Astrocyte (in vitro differentiated cells and primary cell): ENCODE data around the gene INPP5F. TPM values are rescaled to one million over a fixed set of nuclear protein-coding genes. Genes with fewer than 3 reads are reported as not detected.

ENCODE experiments used
- DNase-seq: peaks from one replicate; pipeline ENCODE4 v3.0.0-alpha.2; 2010; ENCODE audit warnings: low read depth
- FAIRE-seq: peaks from 2 replicates; lab custom pipeline; 2011; peaks lifted over from hg19 to GRCh38; lab: Jason Lieb, UNC
- H2AFZ ChIP-seq: 2 replicates; pipeline ENCODE4 v1.6.0; 2012; ENCODE audit warnings: low read depth, low read length, inconsistent platforms
- H3K27ac ChIP-seq: 2 replicates; pipeline ENCODE4 v1.5.1; 2011; ENCODE audit warnings: low read depth, low read length, inconsistent platforms
- H3K27me3 ChIP-seq: 2 replicates; pipeline ENCODE4 v1.6.0; 2011; ENCODE audit warnings: low read length, inconsistent platforms; ENCODE audit not compliant: insufficient read depth
- H3K36me3 ChIP-seq: 2 replicates; pipeline ENCODE4 v1.5.1; 2011; ENCODE audit warnings: low read length, inconsistent platforms; ENCODE audit not compliant: insufficient read depth
- H3K4me1 ChIP-seq: 2 replicates; pipeline ENCODE4 v1.5.1; 2011; ENCODE audit warnings: low read length, inconsistent platforms; ENCODE audit not compliant: insufficient read depth
- H3K4me2 ChIP-seq: 2 replicates; pipeline ENCODE4 v1.6.0; 2012; ENCODE audit warnings: low read length, inconsistent platforms
- H3K4me3 ChIP-seq: 2 replicates; pipeline ENCODE4 v1.5.1; 2011; ENCODE audit warnings: low read depth, mild to moderate bottlenecking, low read length, inconsistent platforms; ENCODE audit not compliant: insufficient read depth
- H3K79me2 ChIP-seq: 2 replicates; pipeline ENCODE4 v1.6.0; 2012; ENCODE audit warnings: mild to moderate bottlenecking, low read length, inconsistent platforms; ENCODE audit not compliant: insufficient read depth
- H3K9ac ChIP-seq: 2 replicates; pipeline ENCODE4 v1.6.0; 2012; ENCODE audit warnings: mild to moderate bottlenecking, low read length, inconsistent platforms
- H3K9me3 ChIP-seq: 2 replicates; pipeline ENCODE4 v1.5.1; 2012; ENCODE audit warnings: low read depth, mild to moderate bottlenecking, low read length, inconsistent platforms; ENCODE audit not compliant: insufficient read depth
- H4K20me1 ChIP-seq: 2 replicates; pipeline ENCODE4 v1.6.0; 2012; ENCODE audit warnings: low read length, inconsistent platforms; ENCODE audit not compliant: insufficient read depth
- H3K27ac Mint-ChIP-seq: one replicate; pipeline ENCODE4 v1.8.0; 2021; ENCODE audit warnings: mild to moderate bottlenecking, mixed read lengths; ENCODE audit not compliant: unreplicated experiment
- H3K27me3 Mint-ChIP-seq: one replicate; pipeline ENCODE4 v1.8.0; 2021; ENCODE audit warnings: low read depth, mixed read lengths; ENCODE audit not compliant: unreplicated experiment
- H3K36me3 Mint-ChIP-seq: one replicate; pipeline ENCODE4 v1.8.0; 2021; ENCODE audit warnings: low read depth, mixed read lengths; ENCODE audit not compliant: unreplicated experiment
- H3K4me1 Mint-ChIP-seq: one replicate; pipeline ENCODE4 v1.8.0; 2021; ENCODE audit warnings: low read depth, mixed read lengths; ENCODE audit not compliant: unreplicated experiment
- H3K4me3 Mint-ChIP-seq: one replicate; pipeline ENCODE4 v1.8.0; 2021; ENCODE audit warnings: mild to moderate bottlenecking, moderate library complexity, mixed read lengths; ENCODE audit not compliant: unreplicated experiment
- H3K9me3 Mint-ChIP-seq: one replicate; pipeline ENCODE4 v1.8.0; 2021; ENCODE audit warnings: mild to moderate bottlenecking, mixed read lengths; ENCODE audit not compliant: unreplicated experiment
- EZH2 ChIP-seq: IDR thresholded peaks from 2 replicates; pipeline ENCODE4 v1.6.1; 2012; ENCODE audit warnings: mild to moderate bottlenecking, low read length, inconsistent platforms; ENCODE audit not compliant: insufficient read depth
- total RNA-seq: library from RNA; stranded (reverse); gene quantifications from 2 replicates; pipeline ENCODE4 v1.2.1, GENCODE V29; 2021
- TF ChIP-seq, protein P1 (sequence below): IDR thresholded peaks from 2 replicates; pipeline ENCODE4 v1.5.1; 2011; ENCODE audit warnings: low read depth, mild to moderate bottlenecking, inconsistent platforms, low read length, moderate library complexity; ENCODE audit not compliant: insufficient read depth

Gene INPP5F
- total RNA-seq, 1 donor from 2014 or later: 101 TPM

DNA sequence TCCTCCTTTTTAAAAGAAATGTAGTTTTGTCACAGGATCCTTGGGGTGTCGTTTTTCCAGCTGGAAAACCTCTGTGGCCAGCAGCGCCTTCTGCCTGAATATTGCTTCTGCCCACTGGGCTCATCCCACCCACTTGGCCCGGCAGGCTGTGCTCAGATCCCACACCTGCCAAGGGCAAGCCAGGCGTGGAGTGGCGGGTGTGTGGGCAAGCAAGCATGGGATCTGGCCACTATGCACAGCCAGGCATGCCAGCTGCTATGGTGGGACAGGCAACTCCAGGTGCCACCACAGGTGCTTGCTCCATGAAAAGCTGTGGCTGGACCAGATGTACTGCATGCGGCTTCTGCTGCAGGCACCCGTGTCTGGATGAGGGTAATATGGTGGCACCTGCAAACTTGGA lies 31.2 kb upstream of the INPP5F start:
- H2AFZ ChIP-seq: no peak overlapping the region
- no peak overlapping the region for H3K4me3 ChIP-seq
- Mint-ChIP-seq H3K4me1 (peaks cover 15% of the 10 kb centered on the region), H3K27me3 (peaks cover 6% of the 10 kb centered on the region), H3K4me3 (no peak overlapping the region), H3K9me3 (no peaks in the 10 kb centered on the region), H3K36me3 (peaks cover 1% of the 10 kb centered on the region), H3K27ac (no peak overlapping the region)
- peaks cover 6% of the 10 kb centered on the region for H3K4me1 ChIP-seq
- no peak overlapping the region for H3K4me2 ChIP-seq
- no peak overlapping the region for H3K27ac ChIP-seq
- H4K20me1 ChIP-seq: no peaks in the 10 kb centered on the region
- no peak for TF ChIP-seq EZH2
- TF ChIP-seq, protein P1, sequence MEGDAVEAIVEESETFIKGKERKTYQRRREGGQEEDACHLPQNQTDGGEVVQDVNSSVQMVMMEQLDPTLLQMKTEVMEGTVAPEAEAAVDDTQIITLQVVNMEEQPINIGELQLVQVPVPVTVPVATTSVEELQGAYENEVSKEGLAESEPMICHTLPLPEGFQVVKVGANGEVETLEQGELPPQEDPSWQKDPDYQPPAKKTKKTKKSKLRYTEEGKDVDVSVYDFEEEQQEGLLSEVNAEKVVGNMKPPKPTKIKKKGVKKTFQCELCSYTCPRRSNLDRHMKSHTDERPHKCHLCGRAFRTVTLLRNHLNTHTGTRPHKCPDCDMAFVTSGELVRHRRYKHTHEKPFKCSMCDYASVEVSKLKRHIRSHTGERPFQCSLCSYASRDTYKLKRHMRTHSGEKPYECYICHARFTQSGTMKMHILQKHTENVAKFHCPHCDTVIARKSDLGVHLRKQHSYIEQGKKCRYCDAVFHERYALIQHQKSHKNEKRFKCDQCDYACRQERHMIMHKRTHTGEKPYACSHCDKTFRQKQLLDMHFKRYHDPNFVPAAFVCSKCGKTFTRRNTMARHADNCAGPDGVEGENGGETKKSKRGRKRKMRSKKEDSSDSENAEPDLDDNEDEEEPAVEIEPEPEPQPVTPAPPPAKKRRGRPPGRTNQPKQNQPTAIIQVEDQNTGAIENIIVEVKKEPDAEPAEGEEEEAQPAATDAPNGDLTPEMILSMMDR: no peak
- H3K36me3 ChIP-seq: no peaks in the 10 kb centered on the region
- no peaks in the 10 kb centered on the region for H3K79me2 ChIP-seq
- FAIRE-seq (no peak), DNase-seq (no peak)
- H3K9me3 ChIP-seq: no peaks in the 10 kb centered on the region
- no peaks in the 10 kb centered on the region for H3K27me3 ChIP-seq
- no peak overlapping the region for H3K9ac ChIP-seq

DNA sequence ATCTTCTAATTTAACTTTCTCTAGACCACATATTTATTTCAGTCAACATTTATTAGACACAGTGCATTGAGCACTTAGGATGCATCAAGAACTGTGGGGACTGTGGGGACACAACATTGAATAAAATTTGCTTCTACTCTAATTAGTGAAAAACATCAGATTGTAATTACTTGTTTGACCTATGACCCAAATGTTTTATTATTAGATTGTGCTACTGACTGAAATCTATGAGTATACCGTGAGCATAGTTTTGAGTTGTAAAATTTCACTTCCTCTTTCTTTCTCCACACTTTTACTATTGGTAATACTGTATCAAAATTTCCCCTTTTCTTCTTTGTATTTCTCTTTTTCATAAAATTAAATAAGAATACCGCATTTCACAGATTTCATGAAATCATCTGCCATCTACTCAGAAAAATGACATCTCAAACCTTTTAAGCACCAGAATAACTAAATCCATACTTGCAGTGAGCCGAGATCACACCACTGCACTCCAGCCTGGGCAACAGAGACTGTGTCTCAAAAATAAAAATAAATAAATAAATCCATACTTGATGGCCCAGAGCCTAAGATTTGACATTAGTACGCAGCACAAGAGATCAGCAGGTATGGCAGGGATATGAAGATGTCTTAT lies 25.4 kb upstream of the INPP5F start:
- Histone ChIP-seq H4K20me1 (no peaks in the 10 kb centered on the region), H3K9me3 (no peaks in the 10 kb centered on the region), H3K27me3 (no peaks in the 10 kb centered on the region), H3K4me2 (no peak overlapping the region), H3K79me2 (no peaks in the 10 kb centered on the region), H3K9ac (no peak overlapping the region), H3K4me3 (no peak overlapping the region), H2AFZ (no peak overlapping the region), H3K4me1 (peaks cover 5% of the 10 kb centered on the region), H3K27ac (no peak overlapping the region), H3K36me3 (no peaks in the 10 kb centered on the region)
- peaks cover 2% of the 10 kb centered on the region for H3K27me3 Mint-ChIP-seq
- no peak for TF ChIP-seq EZH2
- TF ChIP-seq, protein P1: no peak
- H3K4me3 Mint-ChIP-seq: no peak overlapping the region
- DNase-seq (no peak), FAIRE-seq (no peak)
- H3K27ac Mint-ChIP-seq: no peak overlapping the region
- H3K36me3 Mint-ChIP-seq: peaks cover under 1% of the 10 kb centered on the region
- no peaks in the 10 kb centered on the region for H3K9me3 Mint-ChIP-seq
- H3K4me1 Mint-ChIP-seq: peaks cover 4% of the 10 kb centered on the region

DNA sequence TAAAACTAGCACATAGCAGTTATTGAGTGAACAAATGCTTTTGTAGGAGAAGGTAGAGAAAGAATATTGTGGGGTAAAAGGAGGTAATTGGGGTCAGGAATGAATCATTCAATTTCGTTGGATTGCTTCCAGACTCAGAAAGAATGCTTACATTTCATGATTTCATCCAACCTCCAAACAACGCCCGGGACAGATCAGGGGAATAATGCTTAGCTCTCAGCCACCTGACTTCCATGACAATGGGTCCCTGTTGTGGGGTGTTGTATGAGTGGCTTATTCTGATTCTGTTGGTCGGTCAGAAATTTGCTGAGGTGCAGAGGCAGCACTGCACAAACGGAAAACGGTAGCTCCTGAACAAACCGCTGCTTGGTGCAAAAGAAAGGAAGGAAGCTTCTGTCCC lies 24.0 kb upstream of the INPP5F start:
- Histone ChIP-seq H4K20me1 (no peaks in the 10 kb centered on the region), H3K27me3 (no peaks in the 10 kb centered on the region), H3K4me3 (no peak overlapping the region), H3K4me2 (peak overlapping the region; percentile 49), H3K9me3 (peaks cover 2% of the 10 kb centered on the region), H3K36me3 (no peaks in the 10 kb centered on the region), H3K9ac (no peak overlapping the region), H3K4me1 (peaks cover 5% of the 10 kb centered on the region), H3K79me2 (no peaks in the 10 kb centered on the region), H2AFZ (no peak overlapping the region), H3K27ac (no peak overlapping the region)
- TF ChIP-seq, protein P1: no peak
- TF ChIP-seq EZH2: no peak
- DNase-seq (peak; percentile 48), FAIRE-seq (no peak)
- Mint-ChIP-seq H3K27ac (no peak overlapping the region), H3K9me3 (peaks cover 6% of the 10 kb centered on the region), H3K36me3 (peaks cover 2% of the 10 kb centered on the region), H3K4me3 (no peak overlapping the region), H3K27me3 (peaks cover 2% of the 10 kb centered on the region), H3K4me1 (peaks cover 4% of the 10 kb centered on the region)
